Activated T-cell treated with anti-CD3 and anti-CD28 coated beads, Interleukin-2, amount 50 U/mL, for 72 hours (primary cell): ENCODE results near the gene RTL10. TPM values are rescaled to one million over a fixed set of nuclear protein-coding genes. Genes with fewer than 3 reads are reported as not detected.
A peak's percentile ranks its signal among the peaks of the same experiment; 100 is the strongest.

Experiments
- ATAC-seq, 2 donors: fragments of 150-1000 bp; cut with Tn5 transposase; replicated peaks in 1 of 2; 2 replicates each; pipeline ENCODE4 v1.10.0; 2021; ENCODE audit warnings: moderate library complexity in 2 of 2, mild to moderate bottlenecking in 1 of 2
- DNase-seq, 2 donors: peaks; one replicate each; pipeline ENCODE4 v3.0.0; 2021 to 2022; ENCODE audit warnings: mixed read lengths in 1 of 2
- H3K27ac Mint-ChIP-seq: one replicate; pipeline ENCODE4 v1.8.0; 2022; ENCODE audit warnings: mild to moderate bottlenecking, moderate library complexity, mixed read lengths
- H3K27me3 Mint-ChIP-seq: one replicate; pipeline ENCODE4 v1.8.0; 2022; ENCODE audit warnings: low read depth, mixed read lengths
- H3K36me3 Mint-ChIP-seq, 2 donors: one replicate each; pipeline ENCODE4 v1.8.0; 2022; ENCODE audit warnings: mixed read lengths in 2 of 2, mild to moderate bottlenecking in 1 of 2; ENCODE audit not compliant: insufficient read depth in 2 of 2
- H3K4me1 Mint-ChIP-seq: one replicate; pipeline ENCODE4 v1.8.0; 2022; ENCODE audit warnings: low read depth, mixed read lengths
- H3K4me3 Mint-ChIP-seq, 2 donors: one replicate each; pipeline ENCODE4 v1.8.0; 2022; ENCODE audit warnings: mild to moderate bottlenecking in 2 of 2, mixed read lengths in 2 of 2, moderate library complexity in 2 of 2
- H3K9me3 Mint-ChIP-seq, 2 donors: one replicate each; pipeline ENCODE4 v1.8.0; 2022; ENCODE audit warnings: mixed read lengths in 2 of 2
- total RNA-seq, 2 donors: library from RNA; stranded (reverse); gene quantifications; one replicate each; pipeline ENCODE4 v1.2.3, GENCODE V29; 2022

RTL10 gene
- total RNA-seq, 2 donors from 2014 or later, result 15.0 to 16.3 TPM

DNA sequence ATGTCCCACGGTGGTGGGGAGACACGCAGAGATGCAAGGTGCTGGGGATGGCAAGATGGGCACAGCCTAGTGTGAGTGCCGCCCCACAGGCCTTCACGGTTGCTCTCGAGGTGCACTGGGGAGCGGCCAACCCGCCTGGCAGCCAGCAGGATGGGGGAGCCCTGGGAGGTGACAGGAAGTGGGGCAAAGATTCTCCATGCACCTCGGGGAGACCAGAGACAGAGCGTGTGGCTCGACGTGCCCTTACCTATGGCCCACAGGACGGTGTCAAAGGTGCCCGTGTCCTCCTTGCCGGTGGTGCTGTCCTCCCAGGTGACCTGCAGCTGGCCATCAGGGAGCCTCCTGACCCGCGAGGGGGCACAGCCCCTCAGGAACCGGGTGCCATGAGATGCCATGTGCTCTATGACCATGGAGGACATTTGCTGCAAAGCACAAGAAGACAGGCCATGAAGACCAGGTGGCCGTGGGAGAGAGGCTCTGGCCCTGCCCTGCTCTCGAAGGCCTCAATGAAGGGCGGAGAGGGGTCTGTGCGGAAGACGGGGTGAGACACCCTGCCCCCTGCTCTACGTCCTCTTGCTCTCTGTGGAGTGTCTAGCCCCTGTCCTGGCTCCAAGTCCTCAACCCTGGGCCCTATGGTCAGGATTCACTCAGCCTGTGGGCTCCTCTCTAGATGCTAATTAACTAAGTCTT is 40.6 kb upstream of the RTL10 start:
- no peak overlapping the region for H3K27ac Mint-ChIP-seq
- no peak for ATAC-seq
- DNase-seq, result no peak
- H3K4me3 Mint-ChIP-seq, result no peak overlapping the region
- peaks cover 64% of the 10 kb centered on the region for H3K4me1 Mint-ChIP-seq
- H3K9me3 Mint-ChIP-seq, result no peaks in the 10 kb centered on the region
- no peaks in the 10 kb centered on the region for H3K27me3 Mint-ChIP-seq
- no peaks in the 10 kb centered on the region for H3K36me3 Mint-ChIP-seq

DNA sequence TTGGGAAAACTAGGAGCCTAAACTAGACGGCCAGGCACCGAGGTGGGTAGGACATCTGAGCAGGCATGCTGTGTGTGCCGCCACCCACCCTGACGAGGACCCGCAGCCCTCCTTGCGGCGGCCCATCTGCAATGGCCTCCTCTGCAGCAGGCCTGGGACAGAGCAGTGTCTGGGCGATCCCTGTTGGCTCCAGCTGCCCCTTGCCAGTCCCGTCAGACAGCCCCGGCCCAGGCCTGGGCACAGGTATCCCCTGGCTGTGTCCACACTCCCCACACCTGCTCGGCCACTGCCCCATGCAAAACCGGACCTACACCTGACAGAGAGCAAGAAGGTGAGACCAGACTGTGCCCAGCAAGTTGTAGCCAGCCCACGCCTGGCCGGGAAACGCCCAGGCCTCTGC is 38.7 kb upstream of the RTL10 start:
- H3K27me3 Mint-ChIP-seq, result no peaks in the 10 kb centered on the region

DNA sequence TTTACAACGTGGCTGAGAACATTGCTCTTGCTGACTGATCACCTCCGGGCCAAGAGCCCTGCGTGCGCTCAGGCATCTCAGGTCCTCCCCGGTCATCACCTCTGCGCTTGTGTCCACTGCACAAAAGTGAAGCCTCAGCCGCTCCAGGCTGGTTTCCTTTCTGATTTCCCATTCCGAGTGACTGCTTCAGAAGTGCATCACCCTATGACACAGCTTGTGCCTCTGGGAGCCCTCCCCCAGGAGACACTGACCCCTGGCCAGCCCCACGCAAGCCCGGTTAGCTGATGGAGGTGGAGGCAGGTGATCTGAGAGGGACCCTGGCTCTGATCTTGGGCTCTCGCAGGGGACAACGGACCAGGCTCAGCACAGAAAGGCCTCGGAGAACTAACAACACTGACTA is 38.3 kb upstream of the RTL10 start:
- peaks cover 74% of the 10 kb centered on the region for H3K4me1 Mint-ChIP-seq
- ATAC-seq, result no peak
- H3K4me3 Mint-ChIP-seq, result no peak overlapping the region
- no peak for DNase-seq
- no peaks in the 10 kb centered on the region for H3K27me3 Mint-ChIP-seq
- H3K9me3 Mint-ChIP-seq, result no peaks in the 10 kb centered on the region
- no peaks in the 10 kb centered on the region for H3K36me3 Mint-ChIP-seq
- H3K27ac Mint-ChIP-seq, result peak overlapping the region; percentile 33

More for the DNA sequence above, 38.7 kb upstream of the RTL10 start:
- H3K4me1 Mint-ChIP-seq, result peaks cover 70% of the 10 kb centered on the region
- H3K27ac Mint-ChIP-seq, result no peak overlapping the region
- no peaks in the 10 kb centered on the region for H3K36me3 Mint-ChIP-seq
- DNase-seq (no peak), ATAC-seq (no peak)
- no peak overlapping the region for H3K4me3 Mint-ChIP-seq
- H3K9me3 Mint-ChIP-seq, result no peaks in the 10 kb centered on the region

DNA sequence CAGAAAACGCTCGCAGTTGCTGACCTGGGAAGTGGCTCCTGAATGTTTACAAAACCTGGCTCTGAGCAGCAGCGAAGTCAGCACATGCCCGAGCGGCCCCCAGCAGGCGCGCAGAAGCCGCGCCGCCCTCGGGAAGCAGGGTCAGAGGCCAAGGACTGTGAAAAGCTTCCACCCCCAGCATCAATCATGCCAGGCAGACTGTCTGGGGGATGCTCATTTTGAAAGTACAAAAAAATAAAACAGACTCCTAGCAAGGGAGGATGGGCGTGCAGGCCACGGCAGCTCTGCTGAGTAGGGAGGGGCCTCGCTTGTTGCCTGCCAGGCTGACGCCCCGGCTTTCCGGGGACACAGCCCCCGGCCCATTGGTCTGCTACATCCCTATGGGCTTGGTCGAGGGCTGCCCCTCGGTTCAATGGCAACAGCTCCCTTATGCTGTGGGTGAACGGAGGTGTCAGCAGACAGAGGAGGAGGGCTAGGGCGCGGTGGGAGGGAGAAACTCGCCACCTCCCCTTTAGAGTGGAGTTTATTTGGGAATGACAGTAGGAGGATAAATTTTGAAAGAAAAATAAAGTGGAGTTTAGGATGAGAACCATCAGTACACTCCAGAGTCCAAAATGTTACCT is 37.7 kb upstream of the RTL10 start:
- no peaks in the 10 kb centered on the region for H3K27me3 Mint-ChIP-seq

DNA sequence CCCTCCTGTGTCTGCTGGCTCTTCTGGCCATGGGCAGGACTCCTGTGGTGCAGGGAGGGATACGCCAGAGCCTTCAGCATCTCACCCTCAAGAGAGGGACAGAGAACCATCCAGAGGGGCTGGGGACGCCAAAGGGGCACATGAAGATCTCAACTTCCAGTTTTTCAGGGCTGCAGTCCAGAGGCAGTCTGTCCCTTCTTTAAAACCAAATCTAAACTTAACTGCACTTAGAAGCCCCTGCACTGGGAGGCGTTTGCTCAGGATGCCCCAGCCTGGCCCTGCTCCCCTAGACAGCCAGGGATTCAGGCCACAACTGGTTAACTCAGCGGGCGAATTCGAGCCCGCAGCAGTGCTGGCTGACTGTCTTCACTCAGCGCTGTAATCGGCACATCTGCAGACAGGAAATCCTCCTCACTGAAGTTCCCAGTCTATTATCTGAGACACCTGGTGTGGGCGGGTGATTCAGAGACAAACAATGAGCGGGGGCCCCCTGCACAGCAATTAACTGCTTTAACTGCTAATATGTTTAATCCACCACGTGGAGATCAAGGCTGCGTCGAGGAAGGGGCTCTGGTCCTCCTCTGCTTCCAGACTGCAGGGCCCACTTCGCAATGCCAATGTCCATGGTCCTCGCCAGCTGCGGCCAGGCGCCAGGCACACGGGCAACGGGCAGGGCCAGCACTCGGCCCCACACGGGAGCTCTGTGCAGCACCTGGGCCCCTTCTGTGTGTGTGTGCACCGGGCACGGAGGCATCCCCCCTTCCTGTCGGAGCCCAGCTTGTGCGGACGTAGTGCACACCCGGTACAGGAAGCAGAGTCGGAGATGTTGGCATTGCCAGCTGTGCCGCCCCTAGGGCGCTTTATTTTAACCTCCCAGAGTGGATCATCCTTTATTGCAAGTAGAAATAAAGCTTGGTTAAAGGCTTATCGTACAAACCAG is 36.9 kb upstream of the RTL10 start:
- Mint-ChIP-seq H3K27ac (peak overlapping the region; percentile 82), H3K36me3 (no peaks in the 10 kb centered on the region)

More for the DNA sequence above, 37.7 kb upstream of the RTL10 start:
- peak overlapping the region; percentile 80 to 86 for H3K4me3 Mint-ChIP-seq
- peak; percentile 63 to 68 for DNase-seq
- H3K36me3 Mint-ChIP-seq, result no peaks in the 10 kb centered on the region
- peaks cover 77% of the 10 kb centered on the region for H3K4me1 Mint-ChIP-seq
- H3K27ac Mint-ChIP-seq, result peak overlapping the region; percentile 82
- H3K9me3 Mint-ChIP-seq, result no peaks in the 10 kb centered on the region
- peak; percentile 78 to 80 for ATAC-seq

DNA sequence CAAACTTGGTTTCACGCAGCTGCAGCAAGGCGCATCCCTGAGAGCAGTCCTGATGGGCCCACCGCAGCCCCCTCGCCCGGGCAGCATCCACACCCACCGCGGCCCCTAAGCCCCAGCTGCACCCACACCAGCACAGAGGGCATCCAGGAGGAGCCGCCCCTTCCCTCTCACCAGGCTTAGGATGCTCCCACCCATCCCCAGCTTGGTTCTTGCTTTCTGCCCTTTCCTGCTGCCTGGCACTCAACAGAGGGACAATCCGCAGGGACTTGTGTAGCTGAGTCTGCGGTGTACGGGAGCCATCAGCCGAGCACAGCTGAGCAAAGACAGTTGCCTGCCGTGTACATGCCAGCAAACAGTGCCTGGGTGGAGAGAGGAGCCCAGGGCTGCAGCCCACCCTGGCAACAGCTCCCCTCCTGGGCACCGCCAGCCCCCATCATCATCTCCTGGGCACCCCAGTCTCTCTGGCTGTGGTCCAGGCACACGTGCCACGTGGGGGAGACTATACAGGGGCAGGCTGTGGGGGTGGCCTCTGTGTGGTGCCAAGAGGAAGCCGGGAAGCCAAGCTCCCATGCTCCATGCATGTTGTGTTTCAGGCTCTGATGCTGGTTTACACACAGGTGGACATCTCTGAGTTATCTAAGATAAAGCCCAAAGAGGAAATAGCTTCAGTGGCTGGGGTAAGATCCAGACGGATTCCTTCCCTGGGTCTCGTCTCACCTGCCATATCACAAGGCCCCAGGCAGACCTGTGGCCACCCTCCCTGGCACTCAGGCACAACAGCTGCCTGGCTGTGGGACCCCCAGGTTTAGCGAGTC is 36.0 kb upstream of the RTL10 start:
- H3K9me3 Mint-ChIP-seq, result no peaks in the 10 kb centered on the region
- no peaks in the 10 kb centered on the region for H3K36me3 Mint-ChIP-seq
- H3K27me3 Mint-ChIP-seq, result no peaks in the 10 kb centered on the region
- H3K27ac Mint-ChIP-seq, result no peak overlapping the region
- ATAC-seq, result no peak
- peak overlapping the region; percentile 80 to 86 for H3K4me3 Mint-ChIP-seq
- no peak for DNase-seq
- peaks cover 77% of the 10 kb centered on the region for H3K4me1 Mint-ChIP-seq

More for the DNA sequence above, 36.9 kb upstream of the RTL10 start:
- Mint-ChIP-seq H3K27me3 (no peaks in the 10 kb centered on the region), H3K4me1 (peaks cover 77% of the 10 kb centered on the region), H3K9me3 (no peaks in the 10 kb centered on the region), H3K4me3 (peak overlapping the region; percentile 80 to 86)
- DNase-seq, result peak; percentile 76 to 83
- peak; percentile 77 to 80 for ATAC-seq

DNA sequence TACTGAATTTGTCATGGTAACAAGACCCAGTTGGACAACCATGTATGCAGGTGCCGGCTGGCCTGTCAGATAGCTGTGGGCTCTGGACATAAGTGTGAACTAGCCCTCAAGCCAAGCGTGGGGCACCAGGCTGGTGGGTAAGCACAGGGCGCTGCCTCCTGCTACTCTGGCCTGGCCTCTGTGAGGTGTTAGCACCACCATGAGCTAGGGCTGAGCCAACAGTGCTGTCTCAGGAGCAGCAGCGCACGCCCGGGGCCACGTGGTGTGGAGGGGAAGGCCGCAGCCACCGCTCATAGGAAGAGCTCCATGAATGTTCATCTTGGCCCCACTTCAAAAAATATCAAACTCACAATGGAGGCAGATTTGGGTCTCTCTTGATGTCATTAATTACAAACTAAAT is 35.3 kb upstream of the RTL10 start:
- H3K27ac Mint-ChIP-seq, result no peak overlapping the region

DNA sequence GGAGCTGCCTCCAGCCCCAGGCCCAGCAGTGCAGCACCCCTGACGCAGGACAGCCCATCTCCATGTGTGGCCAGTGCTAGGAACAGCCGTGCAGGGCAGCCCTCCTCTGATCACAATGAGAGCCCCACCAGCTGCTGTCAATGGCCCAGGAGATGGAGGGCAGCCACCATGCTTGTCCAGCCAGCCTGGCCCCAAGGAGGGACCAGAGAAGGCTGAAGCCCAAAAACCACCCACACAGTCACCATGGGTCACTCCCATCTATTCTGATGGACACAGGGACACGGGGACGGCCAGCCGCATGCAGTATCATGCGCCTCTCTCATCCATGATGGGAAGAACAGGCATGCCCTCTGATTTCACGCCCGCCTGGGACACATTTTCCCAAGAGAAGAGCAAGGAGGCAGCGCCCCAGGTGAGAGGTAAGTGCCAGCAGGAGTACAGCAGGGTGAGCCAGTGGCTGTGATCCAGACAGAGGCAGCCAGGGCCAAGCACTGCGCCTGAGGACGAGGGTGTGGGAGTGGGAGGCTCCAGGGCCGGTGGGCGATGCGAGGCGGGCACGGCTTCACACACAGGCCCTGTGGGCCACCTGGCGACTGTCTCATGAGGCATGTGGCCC is 33.6 kb upstream of the RTL10 start:
- DNase-seq (no peak), ATAC-seq (no peak)
- Mint-ChIP-seq H3K36me3 (no peaks in the 10 kb centered on the region), H3K4me1 (peaks cover 62% of the 10 kb centered on the region), H3K9me3 (no peaks in the 10 kb centered on the region), H3K4me3 (no peak overlapping the region), H3K27ac (no peak overlapping the region), H3K27me3 (no peaks in the 10 kb centered on the region)

More for the DNA sequence above, 35.3 kb upstream of the RTL10 start:
- Mint-ChIP-seq H3K4me1 (peaks cover 76% of the 10 kb centered on the region), H3K4me3 (peak overlapping the region; percentile 35 to 45), H3K9me3 (no peaks in the 10 kb centered on the region), H3K36me3 (no peaks in the 10 kb centered on the region), H3K27me3 (no peaks in the 10 kb centered on the region)
- ATAC-seq, result no peak
- DNase-seq, result peak; percentile 31 to 39

DNA sequence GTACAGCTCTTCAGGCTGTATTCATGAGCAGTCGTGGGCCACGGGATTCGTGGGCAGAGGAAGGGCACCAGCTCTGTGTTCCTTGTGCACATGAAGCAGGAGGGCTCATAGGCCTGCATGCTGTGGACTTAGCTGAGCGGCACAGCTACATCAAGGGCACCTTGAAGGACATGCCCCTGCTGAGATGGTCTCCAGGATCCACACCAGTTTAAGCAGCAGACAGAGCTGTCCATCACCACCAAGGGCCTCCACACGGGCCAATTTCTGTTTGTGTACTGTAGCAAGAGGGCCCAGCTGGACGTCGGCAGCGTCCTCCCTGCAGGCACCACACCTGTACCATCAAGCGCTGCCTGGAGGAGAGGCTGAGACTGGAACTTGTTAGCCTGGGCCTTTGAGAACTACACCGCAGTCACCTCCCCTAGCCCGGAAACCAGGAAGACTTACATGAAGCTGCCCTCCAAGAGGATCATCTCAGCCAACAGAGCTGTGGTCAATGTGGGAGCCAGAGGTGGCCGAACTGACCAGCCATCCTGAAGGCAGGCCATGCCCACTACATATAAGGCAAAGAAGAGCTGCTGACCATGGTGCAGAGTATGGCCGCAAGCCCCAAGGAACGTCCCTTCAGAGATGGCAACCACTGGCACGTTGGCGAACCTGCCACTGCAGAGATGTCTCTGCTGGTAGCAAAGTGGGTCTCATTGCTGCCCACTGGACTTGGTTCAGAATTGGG is 32.7 kb upstream of the RTL10 start:
- Mint-ChIP-seq H3K27me3 (no peaks in the 10 kb centered on the region), H3K4me3 (peak overlapping the region in 1 of 2 donors; percentile 20), H3K27ac (peak overlapping the region; percentile 58), H3K36me3 (no peaks in the 10 kb centered on the region), H3K9me3 (no peaks in the 10 kb centered on the region), H3K4me1 (peaks cover 55% of the 10 kb centered on the region)
- ATAC-seq, result no peak
- no peak for DNase-seq

DNA sequence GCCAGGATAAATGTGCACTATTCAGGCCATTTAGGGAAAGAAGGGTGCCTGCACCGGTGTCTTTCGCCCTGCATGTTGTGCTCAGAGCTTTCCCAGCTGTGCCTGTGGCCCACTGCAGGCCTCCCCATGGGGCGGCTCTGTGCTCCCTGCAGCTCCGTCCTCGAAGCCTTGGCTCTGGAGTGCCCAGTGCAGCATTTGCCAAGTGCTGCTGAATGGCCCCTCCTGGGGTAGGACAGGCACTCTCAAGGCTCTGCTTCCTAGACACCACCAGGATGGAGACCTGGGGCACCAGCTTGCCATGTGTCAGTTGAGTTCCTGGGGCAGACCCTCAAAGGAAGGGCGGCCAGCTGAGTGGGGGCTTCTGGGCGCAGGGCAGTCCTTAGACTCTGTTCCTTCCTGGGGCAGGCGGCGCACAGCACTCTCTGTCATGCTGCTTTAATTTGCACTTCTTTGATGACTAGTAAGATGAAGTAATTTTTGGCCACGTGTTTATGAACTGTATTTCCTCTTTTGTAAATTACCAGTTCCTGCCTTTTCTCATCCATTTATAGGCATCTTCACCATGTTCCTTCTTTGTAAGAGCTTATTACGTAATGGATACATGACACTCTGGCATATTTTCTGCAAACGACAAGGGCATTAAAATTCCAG is 32.1 kb upstream of the RTL10 start:
- no peaks in the 10 kb centered on the region for H3K9me3 Mint-ChIP-seq
- peak in 1 of 2 donors; percentile 25 for ATAC-seq
- H3K27ac Mint-ChIP-seq, result peak overlapping the region; percentile 58
- H3K27me3 Mint-ChIP-seq, result no peaks in the 10 kb centered on the region
- H3K4me1 Mint-ChIP-seq, result peaks cover 48% of the 10 kb centered on the region
- H3K36me3 Mint-ChIP-seq, result no peaks in the 10 kb centered on the region
- DNase-seq, result no peak
- peak overlapping the region; percentile 19 to 20 for H3K4me3 Mint-ChIP-seq

DNA sequence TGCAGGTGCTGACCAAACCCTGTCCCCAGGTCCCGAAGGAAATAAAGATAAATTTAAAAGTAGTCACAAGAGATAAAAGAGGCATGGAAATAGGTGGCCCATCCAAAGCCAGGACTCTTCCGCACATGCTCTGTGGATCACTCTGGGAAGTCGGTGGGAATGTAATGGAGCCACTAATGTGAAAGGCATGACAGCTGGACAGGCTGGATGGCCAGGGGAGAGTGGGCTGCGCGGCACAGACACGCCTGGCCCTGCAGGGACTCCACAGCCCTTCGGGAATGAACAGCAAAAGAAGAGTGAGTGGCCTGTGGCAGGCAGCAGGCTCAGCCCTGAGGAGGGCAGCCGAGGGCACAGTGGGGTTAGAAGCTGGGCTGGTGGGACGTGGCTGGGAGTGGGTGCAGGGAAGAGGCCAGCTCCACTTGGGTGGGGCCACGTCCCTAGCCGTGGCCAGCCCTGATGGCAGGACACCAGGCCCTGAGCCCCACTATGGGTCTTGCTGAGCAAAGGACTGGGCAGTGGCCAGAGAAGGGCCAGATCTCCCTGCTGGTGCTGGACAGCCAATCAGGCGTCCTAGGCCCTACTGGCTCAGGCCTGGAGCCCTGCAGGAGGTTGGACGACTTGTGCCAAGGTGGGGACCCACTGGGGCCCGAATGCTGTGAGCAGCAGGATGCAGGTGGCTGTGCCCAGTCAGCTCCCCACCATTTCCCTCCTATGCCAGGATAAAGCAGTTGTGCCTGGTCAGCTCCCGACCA is 31.3 kb upstream of the RTL10 start:
- DNase-seq, result no peak
- Mint-ChIP-seq H3K4me3 (peak overlapping the region; percentile 47 to 56), H3K9me3 (no peaks in the 10 kb centered on the region), H3K36me3 (no peaks in the 10 kb centered on the region), H3K27ac (peak overlapping the region; percentile 71), H3K27me3 (no peaks in the 10 kb centered on the region), H3K4me1 (peaks cover 41% of the 10 kb centered on the region)
- no peak for ATAC-seq
